GM23248 (cell line): ENCODE data around the gene LBP.

ENCODE experiments used
- EZH2 ChIP-seq: fragments of 200-600 bp; sonication (generic); IDR thresholded peaks from 2 replicates; pipeline ENCODE4 v1.6.1; 2018; ENCODE audit warnings: antibody characterized with exemption, mild to moderate bottlenecking; ENCODE audit not compliant: insufficient read depth, poor library complexity, severe bottlenecking
- EZH2phosphoT487 ChIP-seq: fragments of 200-600 bp; sonication (generic); IDR thresholded peaks from 2 replicates; pipeline ENCODE4 v1.6.1; 2018; ENCODE audit warnings: antibody characterized with exemption, moderate library complexity, mild to moderate bottlenecking, low read depth; ENCODE audit not compliant: insufficient read depth

DNA sequence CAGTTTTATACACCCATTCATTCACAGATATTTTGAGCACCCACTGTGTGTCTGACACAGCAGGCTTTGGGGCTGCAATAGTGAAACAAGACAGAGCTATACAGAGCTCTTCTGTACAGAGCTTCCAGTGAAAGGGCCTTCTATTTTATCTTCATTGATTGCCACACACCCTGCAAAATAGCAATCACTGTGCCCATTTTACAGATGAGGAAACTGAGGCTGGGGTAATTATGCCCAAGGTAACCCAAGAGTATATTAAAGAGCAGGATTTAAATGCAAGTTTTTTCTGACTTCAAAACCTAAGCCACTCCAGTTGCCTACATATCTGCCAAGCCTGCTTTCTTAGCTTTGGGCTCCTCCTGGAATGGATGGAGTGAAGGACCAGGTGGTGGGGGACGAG lies 37.8 kb upstream of the LBP start:
- TF ChIP-seq EZH2: no peak
- no peak for TF ChIP-seq EZH2phosphoT487
